HEK293T (cell line): ENCODE measurements around the gene HACD1.

Experiments
- BHLHE40 ChIP-seq: fragments of 450-650 bp; IDR thresholded peaks from 2 replicates; pipeline ENCODE4 v1.6.1; 2016; ENCODE audit warnings: mild to moderate bottlenecking, moderate library complexity, borderline replicate concordance
- CTBP1 ChIP-seq: fragments of 450-650 bp; IDR thresholded peaks from 2 replicates; pipeline ENCODE4 v1.6.1; 2016; ENCODE audit warnings: borderline replicate concordance
- ELF4 ChIP-seq: fragments of 450-650 bp; IDR thresholded peaks from 2 replicates; pipeline ENCODE4 v1.6.1; 2017; ENCODE audit warnings: antibody characterized with exemption
- FOXA1 ChIP-seq: fragments of 450-650 bp; IDR thresholded peaks from 2 replicates; pipeline ENCODE4 v1.6.1; 2016; ENCODE audit warnings: mild to moderate bottlenecking
- SUZ12 ChIP-seq: fragments of 450-650 bp; IDR thresholded peaks from 2 replicates; pipeline ENCODE4 v1.6.1; 2016; ENCODE audit warnings: mild to moderate bottlenecking
- TARDBP ChIP-seq: fragments of 450-650 bp; IDR thresholded peaks from 2 replicates; pipeline ENCODE4 v1.6.1; 2016
- ZNF384 ChIP-seq: fragments of 450-650 bp; IDR thresholded peaks from 2 replicates; pipeline ENCODE4 v1.6.1; 2016
- TF ChIP-seq, protein P1 (sequence below): fragments of 450-650 bp; IDR thresholded peaks from 2 replicates; pipeline ENCODE4 v1.6.1; 2016

GRCh38 chr10:17659365-17659764 is 42.2 kb upstream of the HACD1 start:
- TF ChIP-seq ZNF384 (no peak), TARDBP (no peak), SUZ12 (no peak), ELF4 (no peak), BHLHE40 (no peak), FOXA1 (no peak), CTBP1 (no peak)
- TF ChIP-seq, protein P1, sequence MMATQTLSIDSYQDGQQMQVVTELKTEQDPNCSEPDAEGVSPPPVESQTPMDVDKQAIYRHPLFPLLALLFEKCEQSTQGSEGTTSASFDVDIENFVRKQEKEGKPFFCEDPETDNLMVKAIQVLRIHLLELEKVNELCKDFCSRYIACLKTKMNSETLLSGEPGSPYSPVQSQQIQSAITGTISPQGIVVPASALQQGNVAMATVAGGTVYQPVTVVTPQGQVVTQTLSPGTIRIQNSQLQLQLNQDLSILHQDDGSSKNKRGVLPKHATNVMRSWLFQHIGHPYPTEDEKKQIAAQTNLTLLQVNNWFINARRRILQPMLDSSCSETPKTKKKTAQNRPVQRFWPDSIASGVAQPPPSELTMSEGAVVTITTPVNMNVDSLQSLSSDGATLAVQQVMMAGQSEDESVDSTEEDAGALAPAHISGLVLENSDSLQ = no peak
